ENCODE results near the gene SPG21.

Gene SPG21

GRCh38 chr15:65033659-65034269 lies 44.0 kb upstream of the SPG21 start:
- no peak for DNase-seq (ENCODE audit: low read depth, low spot score)
- H3K4me3 ChIP-seq (ENCODE audit: low read depth, low read length) = no peak overlapping the region
- ChIA-PET CTCF (interaction anchor here (0.6 to 4.9 kb wide), 37 partner anchors 8 to 527 kb away, joined by 3 to 81 read pairs (median 4); partner anchors contain the start of genes KBTBD13, PARP16, PDCD7 and SLC51B), POLR2A (no interaction called here)
- TF ChIP-seq CTCF (IDR thresholded peaks at IDR 0.05; ENCODE audit: insufficient read depth, low read length, missing control alignments) = peak; percentile 51

- no peak for DNase-seq (ENCODE audit: low read depth, low spot score)
- TF ChIP-seq CTCF (IDR thresholded peaks at IDR 0.05; ENCODE audit: insufficient read depth, low read length, missing control alignments) = peak; percentile 83
- no peak overlapping the region for H3K4me3 ChIP-seq (ENCODE audit: low read depth, low read length)
- ChIA-PET CTCF (interaction anchor here (0.6 to 4.9 kb wide), 25 partner anchors 7 to 346 kb away, joined by 3 to 81 read pairs (median 5); partner anchors contain the start of genes KBTBD13, PARP16, PDCD7 and SLC51B), POLR2A (no interaction called here)
These were observed 43.3 kb upstream of the SPG21 start for GRCh38 chr15:65032801-65033537.

- peak overlapping the region; percentile 83 for H3K4me3 ChIP-seq (ENCODE audit: low read depth, low read length)
- CTCF ChIA-PET = interaction anchor here (1.1 to 2.8 kb wide), 4 partner anchors 10 to 55 kb away, joined by 3 to 12 read pairs (median 6); no protein-coding TSS in a partner anchor
- POLR2A ChIA-PET = no interaction called here
These were observed 40.1 kb upstream of the SPG21 start for GRCh38 chr15:65029736-65030208.

GRCh38 chr15:65028921-65029735 lies 39.4 kb upstream of the SPG21 start, which contains the start of gene MTFMT:
MTFMT (minus strand) TSS chr15:65029639; CDS start chr15:65029613, 26 bp downstream.
- CTCF ChIA-PET = no interaction called here
- POLR2A ChIA-PET = no interaction called here
- H3K4me3 ChIP-seq (ENCODE audit: low read depth, low read length) = peak within 1 kb of the TSS; percentile 83
- no peak for DNase-seq (ENCODE audit: low read depth, low spot score)
- TF ChIP-seq CTCF (IDR thresholded peaks at IDR 0.05; ENCODE audit: insufficient read depth, low read length, missing control alignments) = peak; percentile 16

More at GRCh38 chr15:65029736-65030208, 40.1 kb upstream of the SPG21 start:
- DNase-seq (ENCODE audit: low read depth, low spot score) = no peak
- TF ChIP-seq CTCF (IDR thresholded peaks at IDR 0.05; ENCODE audit: insufficient read depth, low read length, missing control alignments) = no peak

- POLR2A ChIA-PET = interaction anchor here (0.6 kb wide), 1 partner anchor 317 kb away, joined by 4 read pairs; no protein-coding TSS in a partner anchor
- CTCF ChIA-PET = no interaction called here
- H3K4me3 ChIP-seq (ENCODE audit: low read depth, low read length) = peak overlapping the region; percentile 83
- no peak for TF ChIP-seq CTCF (IDR thresholded peaks at IDR 0.05; ENCODE audit: insufficient read depth, low read length, missing control alignments)
- no peak for DNase-seq (ENCODE audit: low read depth, low spot score)
These were observed 38.6 kb upstream of the SPG21 start for GRCh38 chr15:65028338-65028737.
